Measurements from ENCODE around the gene PTTG1IP. TPM values are rescaled to one million over a fixed set of nuclear protein-coding genes. Genes with fewer than 3 reads are reported as not detected.
A peak's percentile ranks its signal among the peaks of the same experiment; 100 is the strongest.

PTTG1IP gene
- total and polyA plus RNA-seq, 2 donors (not counting 1 experiment from before 2014, with no cell fraction given): 30.7 to 58.6 TPM

DNA sequence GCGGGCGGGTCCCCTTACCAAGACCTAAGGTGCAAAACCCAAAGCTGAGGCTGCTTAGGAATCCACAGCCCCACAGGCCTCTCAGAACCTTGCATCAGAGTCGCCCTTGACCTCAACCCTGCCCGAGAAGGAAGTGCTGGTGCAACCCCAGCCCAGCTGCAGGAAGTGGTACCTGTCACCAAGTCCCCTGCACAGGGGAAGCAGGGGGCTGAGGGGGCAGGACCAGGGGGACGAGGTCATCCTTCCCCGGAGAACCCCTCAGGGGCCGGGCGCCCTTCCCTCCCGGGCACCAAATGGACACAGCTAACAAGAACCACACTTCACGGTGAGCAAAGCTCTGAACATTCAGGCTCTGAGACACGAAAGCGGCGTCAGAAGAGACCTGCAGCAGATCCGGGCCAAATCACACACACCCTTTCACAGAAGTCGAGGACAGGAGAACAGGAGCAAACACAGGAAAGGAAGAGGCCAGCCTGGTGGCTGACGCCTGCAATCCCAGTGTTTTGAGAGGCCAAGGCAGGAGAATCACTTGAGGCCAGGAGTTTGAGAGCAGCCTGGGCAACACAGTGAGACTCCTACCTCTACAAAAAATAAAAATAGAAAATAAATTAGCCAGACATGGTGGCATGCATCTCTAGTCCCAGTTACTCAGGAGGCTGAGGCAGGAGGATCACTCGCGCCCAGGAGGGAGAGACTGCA, 40.8 kb upstream of the PTTG1IP start:
- peaks cover 0 to 38% of the 10 kb centered on the region in 2 experiments for H3K36me3 ChIP-seq (replicated peaks in 1 of 2; ENCODE audit: control extremely low read depth in 1 of 2, control insufficient read depth in 1 of 2, extremely low read depth in 1 of 2, insufficient read depth in 2 of 2, low read length in 1 of 2)
- WGBS (ENCODE audit: insufficient coverage): 17% methylated on average over 14 of the region's 18 CpGs
- TF ChIP-seq EZH2 (IDR thresholded peaks at IDR 0.05; ENCODE audit: borderline replicate concordance, insufficient read depth, low read depth, low read length, poor library complexity, severe bottlenecking): no peak
- TF ChIP-seq CTCF (IDR thresholded peaks at IDR 0.05): no peak
- DNase-seq (peak; percentile 60), ATAC-seq (ENCODE audit: low read depth) (peak; percentile 73)
- Mint-ChIP-seq H3K4me3 (peak overlapping the region; percentile 67), H3K4me1 (peaks cover 76% of the 10 kb centered on the region), H3K27me3 (no peaks in the 10 kb centered on the region), H3K27ac (peak overlapping the region; percentile 97), H3K9me3 (ENCODE audit: insufficient read depth) (no peaks in the 10 kb centered on the region)
- no peaks in the 10 kb centered on the region for H3K9me3 ChIP-seq (ENCODE audit: control extremely low read depth in 1 of 3, control insufficient read depth in 2 of 3, insufficient read depth in 1 of 3, low read length in 2 of 3)
- peak overlapping the region; percentile 71 for H3K4me2 ChIP-seq (replicated peaks; ENCODE audit: low read depth, low read length, poor library complexity, severe bottlenecking)
- H3K4me3 ChIP-seq (ENCODE audit: control extremely low read depth in 1 of 5, extremely low read depth in 1 of 5, insufficient read depth in 1 of 5, low read depth in 2 of 5, low read length in 4 of 5): peak overlapping the region; percentile 6 to 42 (median 27)
- peaks cover 98% of the 10 kb centered on the region for H3K79me2 ChIP-seq (ENCODE audit: control insufficient read depth, insufficient read depth, low read length)
- peak overlapping the region; percentile 9 for H2AFZ ChIP-seq (ENCODE audit: insufficient read depth, low read depth, low read length, poor library complexity, severe bottlenecking)
- peak overlapping the region; percentile 63 to 78 for H3K27ac ChIP-seq (ENCODE audit: low read length in 2 of 2)
- ChIA-PET POLR2A (interaction anchor here (0.9 to 3.5 kb wide), 4 partner anchors 13 to 41 kb away, joined by 3 to 17 read pairs (median 11); partner anchors contain the start of gene PTTG1IP), CTCF (interaction anchor here (0.9 to 10.1 kb wide), 7 partner anchors 12 to 125 kb away, joined by 3 to 108 read pairs (median 4); partner anchors contain the start of gene UBE2G2)
- H3K4me1 ChIP-seq (ENCODE audit: control insufficient read depth in 2 of 2, insufficient read depth in 2 of 2, low read length in 2 of 2): peaks cover 84 to 91% of the 10 kb centered on the region in 2 donors
- peaks cover 29% of the 10 kb centered on the region for H4K20me1 ChIP-seq (ENCODE audit: control insufficient read depth, insufficient read depth, low read length, poor library complexity, severe bottlenecking)
- peak overlapping the region; percentile 49 for H3K9ac ChIP-seq (ENCODE audit: low read length)
- intact Hi-C loops (cut with micrococcal nuclease): no loop called here
- H3K27me3 ChIP-seq (replicated peaks in 1 of 4; ENCODE audit: control extremely low read depth in 1 of 4, control insufficient read depth in 3 of 4, insufficient read depth in 4 of 4, low read length in 3 of 4): no peaks in the 10 kb centered on the region
